ENCODE results near the gene TOP3B. TPM values are rescaled to one million over a fixed set of nuclear protein-coding genes. Genes with fewer than 3 reads are reported as not detected.

TOP3B gene
- total and polyA plus RNA-seq, 9 of the 15 experiments (the other 6 are each of a cell fraction or from before 2014, with no cell fraction given) = 3.0 to 188 (median 112) TPM

- TF ChIP-seq ZNF717 (CRISPR knock-in tag; IDR thresholded peaks at IDR 0.05) (no peak), KAT2B (IDR thresholded peaks at IDR 0.05; ENCODE audit: low read depth, low read length) (no peak), RB1 (IDR thresholded peaks at IDR 0.05; ENCODE audit: low read depth) (peak; percentile 52; the same call in 1 of the 2 replicates), PTBP1 (IDR thresholded peaks at IDR 0.05; ENCODE audit: low read depth, low read length) (no peak), PHF20 (IDR thresholded peaks at IDR 0.05; ENCODE audit: partially characterized antibody) (peak; percentile 40), KDM5B (IDR thresholded peaks at IDR 0.05; ENCODE audit: insufficient replicate concordance, low read depth, low read length) (no peak), TGIF2 (CRISPR knock-in tag; IDR thresholded peaks at IDR 0.05) (no peak), ZNF143 (CRISPR knock-in tag; IDR thresholded peaks at IDR 0.05) (no peak), ZNF3 (CRISPR knock-in tag; IDR thresholded peaks at IDR 0.05) (peak; percentile 75), HIVEP1 (CRISPR knock-in tag; IDR thresholded peaks at IDR 0.05) (no peak), ZC3H11A (IDR thresholded peaks at IDR 0.05; ENCODE audit: low read depth, low read length) (no peak), NR3C1 (CRISPR knock-in tag; IDR thresholded peaks at IDR 0.05) (0 out of 2 replicates have a peak, but pooled peaks have one; percentile 17)
- TF ChIP-seq, protein P1, sequence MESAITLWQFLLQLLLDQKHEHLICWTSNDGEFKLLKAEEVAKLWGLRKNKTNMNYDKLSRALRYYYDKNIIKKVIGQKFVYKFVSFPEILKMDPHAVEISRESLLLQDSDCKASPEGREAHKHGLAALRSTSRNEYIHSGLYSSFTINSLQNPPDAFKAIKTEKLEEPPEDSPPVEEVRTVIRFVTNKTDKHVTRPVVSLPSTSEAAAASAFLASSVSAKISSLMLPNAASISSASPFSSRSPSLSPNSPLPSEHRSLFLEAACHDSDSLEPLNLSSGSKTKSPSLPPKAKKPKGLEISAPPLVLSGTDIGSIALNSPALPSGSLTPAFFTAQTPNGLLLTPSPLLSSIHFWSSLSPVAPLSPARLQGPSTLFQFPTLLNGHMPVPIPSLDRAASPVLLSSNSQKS (CRISPR knock-in tag; IDR thresholded peaks at IDR 0.05) = no peak
- TF ChIP-seq, protein P2, sequence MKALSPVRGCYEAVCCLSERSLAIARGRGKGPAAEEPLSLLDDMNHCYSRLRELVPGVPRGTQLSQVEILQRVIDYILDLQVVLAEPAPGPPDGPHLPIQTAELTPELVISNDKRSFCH (CRISPR knock-in tag; IDR thresholded peaks at IDR 0.05) = 0 out of 2 replicates have a peak, but pooled peaks have one; percentile 13
- TF ChIP-seq, protein P2 (tag; IDR thresholded peaks at IDR 0.05) = no peak
Observed at GRCh38 chr22:22013559-22014284, 31.1 kb upstream of the TOP3B start (continued).
